GM19023 (cell line): ENCODE data around the gene DLG2.
"Not testable (repeated sequence)": the region's sequence is repeated elsewhere in the genome, so short reads cannot be mapped to it uniquely, and the experiment has no call there.

Experiments used
- ATAC-seq: cut with Tn5 transposase; IDR thresholded peaks from one replicate; pipeline ENCODE4 v1.9.1; 2021; ENCODE audit warnings: mild to moderate bottlenecking, moderate library complexity; ENCODE audit not compliant: unreplicated experiment

Gene DLG2

GRCh38 chr11:84799112-84799511, 828.0 kb downstream of the DLG2 start:
- no peak for ATAC-seq

GRCh38 chr11:84795698-84796097, 831.4 kb downstream of the DLG2 start:
- ATAC-seq, result no peak

GRCh38 chr11:84794663-84795443, 832.3 kb downstream of the DLG2 start:
- ATAC-seq, result no peak

- no peak for ATAC-seq
Measured at GRCh38 chr11:84793318-84793717, 833.8 kb downstream of the DLG2 start.

- ATAC-seq, result no peak
Measured at GRCh38 chr11:84790849-84791427, 836.2 kb downstream of the DLG2 start.

- ATAC-seq, result no peak
Measured at GRCh38 chr11:84788220-84788619, 838.9 kb downstream of the DLG2 start.

GRCh38 chr11:84784158-84784557, 843.0 kb downstream of the DLG2 start:
- not testable (repeated sequence) for ATAC-seq

- ATAC-seq, result no peak
Measured at GRCh38 chr11:84780689-84781293, 846.4 kb downstream of the DLG2 start.

GRCh38 chr11:84775503-84775902, 851.6 kb downstream of the DLG2 start:
- no peak for ATAC-seq

- ATAC-seq, result no peak
Measured at GRCh38 chr11:84763931-84764330, 863.2 kb downstream of the DLG2 start.

GRCh38 chr11:84757711-84758110, 869.4 kb downstream of the DLG2 start:
- no peak for ATAC-seq

GRCh38 chr11:84751371-84751770, 875.8 kb downstream of the DLG2 start:
- no peak for ATAC-seq

- ATAC-seq, result no peak
Measured at GRCh38 chr11:84747871-84748270, 879.3 kb downstream of the DLG2 start.

- ATAC-seq, result no peak
Measured at GRCh38 chr11:84740050-84740449, 887.1 kb downstream of the DLG2 start.

GRCh38 chr11:84724256-84724655, 902.9 kb downstream of the DLG2 start:
- ATAC-seq, result no peak

GRCh38 chr11:84722583-84723108, 904.5 kb downstream of the DLG2 start:
- ATAC-seq, result no peak

GRCh38 chr11:84721561-84721961, 905.6 kb downstream of the DLG2 start:
- ATAC-seq, result no peak

GRCh38 chr11:84720706-84721402, 906.3 kb downstream of the DLG2 start:
- no peak for ATAC-seq

GRCh38 chr11:84719935-84720577, 907.1 kb downstream of the DLG2 start:
- no peak for ATAC-seq

- ATAC-seq, result peak; percentile 55
Measured at GRCh38 chr11:84714316-84714780, 912.8 kb downstream of the DLG2 start.

- no peak for ATAC-seq
Measured at GRCh38 chr11:84691830-84692229, 935.3 kb downstream of the DLG2 start.
